IMR-90 (cell line): Measurements from ENCODE around the gene CDH3. TPM values are rescaled to one million over a fixed set of nuclear protein-coding genes. Genes with fewer than 3 reads are reported as not detected.

Experiments
- ATAC-seq: fragments of 200-7000 bp; cut with Tn5 transposase; 2 replicates; pipeline ENCODE4 v1.9.1; 2020; ENCODE audit warnings: low read depth, mild to moderate bottlenecking, moderate library complexity
- BruUV-seq: library from RNA; stranded (reverse); fragments of 400-500 nt; replicated peaks from 2 replicates; lab custom pipeline; 2021; lab: Mats Ljungman, UMichigan
- CTCF ChIA-PET: fragments of 300-600 bp; formaldehyde crosslinking; extraction: SDS; loops from one replicate; lab custom pipeline; 2021; ENCODE audit warnings: antibody characterized with exemption; lab: Yijun Ruan, JAX
- POLR2A ChIA-PET: fragments of 300-600 bp; sonication (Branson Sonifier 250); formaldehyde crosslinking; loops from one replicate; lab custom pipeline; 2022; ENCODE audit warnings: antibody characterized with exemption; ENCODE audit not compliant: unreplicated experiment; lab: Charles Lee
- DNase-seq: peaks from one replicate; pipeline ENCODE4 v3.0.0; 2013
- H2AFZ ChIP-seq: replicated peaks from 2 replicates; pipeline ENCODE3; 2013; ENCODE audit warnings: low read length, mild to moderate bottlenecking; ENCODE audit not compliant: poor library complexity
- H2AK5ac ChIP-seq: 2 replicates; pipeline ENCODE4 v1.6.1; 2013; ENCODE audit warnings: low read depth, low read length, inconsistent platforms
- H2AK9ac ChIP-seq: replicated peaks from 2 replicates; pipeline ENCODE3; 2013; ENCODE audit warnings: mild to moderate bottlenecking, low read depth, low read length, moderate library complexity; ENCODE audit not compliant: poor library complexity
- H2BK120ac ChIP-seq: 2 replicates; pipeline ENCODE4 v1.6.1; 2013; ENCODE audit warnings: low read depth, low read length, inconsistent platforms
- H2BK15ac ChIP-seq: 3 replicates; pipeline ENCODE4 v1.6.1; 2013; ENCODE audit warnings: low read depth, low read length, inconsistent platforms
- H2BK20ac ChIP-seq: 2 replicates; pipeline ENCODE4 v1.6.1; 2013; ENCODE audit warnings: low read depth, mild to moderate bottlenecking, inconsistent platforms, low read length, moderate library complexity
- H2BK5ac ChIP-seq: 2 replicates; pipeline ENCODE4 v1.6.1; 2013; ENCODE audit warnings: mild to moderate bottlenecking, low read depth, low read length, inconsistent platforms; ENCODE audit not compliant: poor library complexity, severe bottlenecking
- H3K14ac ChIP-seq: replicated peaks from 2 replicates; pipeline ENCODE4 v1.6.1; 2013; ENCODE audit warnings: low read depth, low read length, inconsistent platforms
- H3K18ac ChIP-seq: 2 replicates; pipeline ENCODE4 v1.6.1; 2013; ENCODE audit warnings: low read depth, low read length, control low read depth
- H3K23ac ChIP-seq: 2 replicates; pipeline ENCODE4 v1.6.1; 2013; ENCODE audit warnings: low read depth, low read length, inconsistent platforms
- H3K27ac ChIP-seq: 2 replicates; pipeline ENCODE4 v1.5.1; 2013; ENCODE audit warnings: mild to moderate bottlenecking, control low read depth, low read length; ENCODE audit not compliant: insufficient read depth
- H3K27me3 ChIP-seq: 2 replicates; pipeline ENCODE4 v1.6.1; 2013; ENCODE audit warnings: low read length; ENCODE audit not compliant: control insufficient read depth, insufficient read depth
- H3K36me3 ChIP-seq: 2 replicates; pipeline ENCODE4 v1.6.1; 2013; ENCODE audit warnings: low read length, mixed read lengths; ENCODE audit not compliant: control insufficient read depth, insufficient read depth
- H3K4ac ChIP-seq: 2 replicates; pipeline ENCODE4 v1.6.1; 2013; ENCODE audit warnings: low read depth, low read length, inconsistent platforms
- H3K4me1 ChIP-seq: 2 replicates; pipeline ENCODE4 v1.6.1; 2013; ENCODE audit warnings: low read length, mixed read lengths; ENCODE audit not compliant: control insufficient read depth, insufficient read depth
- H3K4me2 ChIP-seq: 2 replicates; pipeline ENCODE4 v1.6.1; 2013; ENCODE audit warnings: low read depth, mild to moderate bottlenecking, control low read depth, low read length, moderate library complexity
- H3K4me3 ChIP-seq: 2 replicates; pipeline ENCODE4 v1.5.1; 2013; ENCODE audit warnings: low read depth, mild to moderate bottlenecking, control low read depth, low read length, moderate library complexity; ENCODE audit not compliant: insufficient read depth
- H3K56ac ChIP-seq: 2 replicates; pipeline ENCODE4 v1.6.1; 2013; ENCODE audit warnings: low read length, inconsistent platforms; ENCODE audit not compliant: insufficient read depth; ENCODE audit errors: extremely low read depth
- H3K79me1 ChIP-seq, 2 experiments: 2 replicates each; pipeline ENCODE4 v1.6.1; 2013; ENCODE audit warnings: low read length in 2 of 2, inconsistent platforms in 1 of 2, low read depth in 1 of 2
- H3K9ac ChIP-seq: 2 replicates; pipeline ENCODE4 v1.6.1; 2013; ENCODE audit warnings: low read depth, low read length, control low read depth
- H3K9me1 ChIP-seq: 2 replicates; pipeline ENCODE4 v1.6.1; 2013; ENCODE audit warnings: low read length, inconsistent platforms; ENCODE audit not compliant: insufficient read depth
- H3K9me3 ChIP-seq: 2 replicates; pipeline ENCODE4 v1.6.1; 2013; ENCODE audit warnings: low read length; ENCODE audit not compliant: control insufficient read depth, insufficient read depth
- H4K20me1 ChIP-seq: 2 replicates; pipeline ENCODE4 v1.6.1; 2013; ENCODE audit warnings: low read length, inconsistent platforms; ENCODE audit not compliant: insufficient read depth
- H4K5ac ChIP-seq: 2 replicates; pipeline ENCODE4 v1.6.1; 2013; ENCODE audit warnings: mild to moderate bottlenecking, low read depth, low read length, control low read depth
- H4K8ac ChIP-seq, 2 experiments: 2 replicates each; pipeline ENCODE4 v1.6.1; 2013; ENCODE audit warnings: low read depth in 2 of 2, low read length in 2 of 2, control low read depth in 1 of 2, inconsistent platforms in 1 of 2
- H4K91ac ChIP-seq: 2 replicates; pipeline ENCODE4 v1.6.1; 2013; ENCODE audit warnings: low read depth, low read length, inconsistent platforms; ENCODE audit not compliant: insufficient read depth
- BHLHE40 ChIP-seq: fragments of 150-350 bp; IDR thresholded peaks from 2 replicates; pipeline ENCODE4 v1.6.1; 2016; ENCODE audit warnings: mild to moderate bottlenecking, low read depth, low read length
- CEBPB ChIP-seq: IDR thresholded peaks from 2 replicates; pipeline ENCODE4 v1.6.1; 2012; ENCODE audit warnings: low read depth, low read length, improper control_type of control experiment
- CHD1 ChIP-seq: IDR thresholded peaks from 2 replicates; pipeline ENCODE4 v1.6.1; 2012; ENCODE audit warnings: low read depth, low read length, improper control_type of control experiment
- ELK1 ChIP-seq: fragments of 150-350 bp; IDR thresholded peaks from 2 replicates; pipeline ENCODE4 v1.6.1; 2016; ENCODE audit warnings: low read depth, mild to moderate bottlenecking, low read length, moderate library complexity, borderline replicate concordance
- FOS ChIP-seq: fragments of 150-350 bp; IDR thresholded peaks from 2 replicates; pipeline ENCODE4 v1.6.1; 2016; ENCODE audit warnings: low read depth, low read length
- MAZ ChIP-seq: IDR thresholded peaks from 2 replicates; pipeline ENCODE4 v1.6.1; 2012; ENCODE audit warnings: low read depth, mild to moderate bottlenecking, low read length, improper control_type of control experiment, moderate library complexity, borderline replicate concordance
- MXI1 ChIP-seq: IDR thresholded peaks from 2 replicates; pipeline ENCODE4 v1.6.1; 2012; ENCODE audit warnings: low read depth, mild to moderate bottlenecking, low read length, moderate library complexity, borderline replicate concordance
- NFE2L2 ChIP-seq: fragments of 150-350 bp; IDR thresholded peaks from 2 replicates; pipeline ENCODE4 v1.6.1; 2016; ENCODE audit warnings: low read depth, mild to moderate bottlenecking, low read length
- POLR2A ChIP-seq: IDR thresholded peaks from 2 replicates; pipeline ENCODE4 v1.6.1; 2012; ENCODE audit warnings: mild to moderate bottlenecking, low read depth, low read length
- RAD21 ChIP-seq: IDR thresholded peaks from 2 replicates; pipeline ENCODE4 v1.6.1; 2012; ENCODE audit warnings: low read length, improper control_type of control experiment
- RCOR1 ChIP-seq: IDR thresholded peaks from 2 replicates; pipeline ENCODE4 v1.6.1; 2012; ENCODE audit warnings: mild to moderate bottlenecking, low read length, improper control_type of control experiment; ENCODE audit not compliant: insufficient replicate concordance
- RFX5 ChIP-seq: IDR thresholded peaks from 2 replicates; pipeline ENCODE4 v1.8.0; 2012; ENCODE audit warnings: low read depth, mild to moderate bottlenecking, low read length, moderate library complexity
- SMC3 ChIP-seq: fragments of 150-350 bp; IDR thresholded peaks from 2 replicates; pipeline ENCODE4 v1.6.1; 2016; ENCODE audit warnings: low read depth, mild to moderate bottlenecking, antibody characterized with exemption, low read length, moderate library complexity
- USF2 ChIP-seq: fragments of 150-350 bp; IDR thresholded peaks from 2 replicates; pipeline ENCODE4 v1.6.1; 2017; ENCODE audit warnings: mild to moderate bottlenecking, antibody characterized with exemption, low read length, low read depth
- WGBS, 2 experiments: methylation state at CpG; one replicate each; pipeline versions ENCODE4 v1.1.5 to v1.1.7; 2013; ENCODE audit warnings: missing lambda C conversion rate in 2 of 2; ENCODE audit not compliant: insufficient read length in 1 of 2; ENCODE audit errors: extremely low coverage in 2 of 2; 5-methylcytosine and 5-hydroxymethylcytosine counted together
- dilution Hi-C: fragments of 300-500 bp; cut with HindIII; formaldehyde crosslinking; loops from one replicate; pipeline ENCODE4 v1.14.3; 2018; ENCODE audit warnings: low sequenced_read_pairs; ENCODE audit not compliant: unreplicated experiment
- in situ Hi-C: fragments of 300-500 bp; cut with MboI; formaldehyde crosslinking; loops from 3 replicates; pipeline ENCODE4 v1.14.3; 2019; ENCODE audit warnings: low sequenced_read_pairs, inconsistent platforms, mixed read lengths
- intact Hi-C: fragments of 100-400 bp; cut with micrococcal nuclease; formaldehyde crosslinking; loops from 2 replicates; pipeline ENCODE4 v1.10.0; 2022
- polyA plus RNA-seq, 3 experiments: library from polyadenylated mRNA; depleted of rRNA; stranded (reverse); fragments of >200 nt; gene quantifications; 2 replicates each; pipeline ENCODE4 v1.2.3, GENCODE V29; 2012; ENCODE audit warnings: low replicate concordance in 1 of 3
- total RNA-seq: library from RNA; depleted of rRNA; stranded (reverse); fragments of >200 nt; gene quantifications from 2 replicates; pipeline ENCODE4 v1.2.3, GENCODE V29; 2012
- TF ChIP-seq, protein P1 (sequence below): conservative IDR thresholded peaks from 2 replicates; pipeline ENCODE4 v1.5.1; 2012; ENCODE audit warnings: mild to moderate bottlenecking, low read depth, low read length, improper control_type of control experiment

The CDH3 gene
- total and polyA plus RNA-seq, 2 of the 4 experiments (the other 2 are of a cell fraction): not detected

- no peak overlapping the region for H2AK9ac ChIP-seq
- POLR2A ChIA-PET: no interaction called here
- H3K4me1 ChIP-seq: no peaks in the 10 kb centered on the region
- no peak overlapping the region for H2AFZ ChIP-seq
- no peaks in the 10 kb centered on the region for H4K20me1 ChIP-seq
- H3K56ac ChIP-seq: no peak overlapping the region
- no peak overlapping the region for H3K4me3 ChIP-seq
- H3K4ac ChIP-seq: no peak overlapping the region
- H2BK20ac ChIP-seq: no peak overlapping the region
- no peak overlapping the region for H3K27ac ChIP-seq
- no peaks in the 10 kb centered on the region for H3K36me3 ChIP-seq
- H4K5ac ChIP-seq: no peak overlapping the region
- H3K9me1 ChIP-seq: no peaks in the 10 kb centered on the region
- H2BK5ac ChIP-seq: no peak overlapping the region
- H2AK5ac ChIP-seq: no peak overlapping the region
- dilution Hi-C loops: no loop called here
- ATAC-seq (no peak), DNase-seq (no peak)
- H2BK15ac ChIP-seq: no peak overlapping the region
- CTCF ChIA-PET: no interaction called here
- in situ Hi-C loops: no loop called here
- H3K79me1 ChIP-seq: no peaks in the 10 kb centered on the region
- no peak overlapping the region for H3K9ac ChIP-seq
- TF ChIP-seq RFX5: no peak
- TF ChIP-seq FOS: no peak
- TF ChIP-seq BHLHE40: no peak
- TF ChIP-seq ELK1: no peak
- TF ChIP-seq MXI1: no peak
- no peak for TF ChIP-seq RAD21
- no peak for TF ChIP-seq SMC3
- no peak for TF ChIP-seq POLR2A
- no peak for TF ChIP-seq RCOR1
- no peak for TF ChIP-seq NFE2L2
- TF ChIP-seq, protein P1, sequence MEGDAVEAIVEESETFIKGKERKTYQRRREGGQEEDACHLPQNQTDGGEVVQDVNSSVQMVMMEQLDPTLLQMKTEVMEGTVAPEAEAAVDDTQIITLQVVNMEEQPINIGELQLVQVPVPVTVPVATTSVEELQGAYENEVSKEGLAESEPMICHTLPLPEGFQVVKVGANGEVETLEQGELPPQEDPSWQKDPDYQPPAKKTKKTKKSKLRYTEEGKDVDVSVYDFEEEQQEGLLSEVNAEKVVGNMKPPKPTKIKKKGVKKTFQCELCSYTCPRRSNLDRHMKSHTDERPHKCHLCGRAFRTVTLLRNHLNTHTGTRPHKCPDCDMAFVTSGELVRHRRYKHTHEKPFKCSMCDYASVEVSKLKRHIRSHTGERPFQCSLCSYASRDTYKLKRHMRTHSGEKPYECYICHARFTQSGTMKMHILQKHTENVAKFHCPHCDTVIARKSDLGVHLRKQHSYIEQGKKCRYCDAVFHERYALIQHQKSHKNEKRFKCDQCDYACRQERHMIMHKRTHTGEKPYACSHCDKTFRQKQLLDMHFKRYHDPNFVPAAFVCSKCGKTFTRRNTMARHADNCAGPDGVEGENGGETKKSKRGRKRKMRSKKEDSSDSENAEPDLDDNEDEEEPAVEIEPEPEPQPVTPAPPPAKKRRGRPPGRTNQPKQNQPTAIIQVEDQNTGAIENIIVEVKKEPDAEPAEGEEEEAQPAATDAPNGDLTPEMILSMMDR: no peak
- no peak for TF ChIP-seq USF2
- no peak for TF ChIP-seq MAZ
- TF ChIP-seq CHD1: no peak
- TF ChIP-seq CEBPB: no peak
- H3K4me2 ChIP-seq: no peak overlapping the region
- no peak overlapping the region for H4K8ac ChIP-seq
- BruUV-seq: no TSS peak
- H3K14ac ChIP-seq: no peak overlapping the region
- H3K27me3 ChIP-seq: peaks cover 42% of the 10 kb centered on the region
- intact Hi-C loops: no loop called here
- H3K9me3 ChIP-seq: peaks cover 4% of the 10 kb centered on the region; the same call in 1 of the 2 replicates
- no peak overlapping the region for H3K23ac ChIP-seq
- H3K18ac ChIP-seq: no peak overlapping the region
- no peak overlapping the region for H4K91ac ChIP-seq
- no peak overlapping the region for H2BK120ac ChIP-seq
- 0% methylated on average over 2 of the region's 4 CpGs; no CpG with 5 or more reads in 1 of the 2 experiments for WGBS, 2 experiments
Measured at GRCh38 chr16:68732741-68733399, 87.8 kb downstream of the CDH3 start.
